ENCODE data around the gene LCMT1.

Gene LCMT1

GRCh38 chr16:25222959-25223358 lies 111.4 kb downstream of the LCMT1 start:
- H3K27ac ChIP-seq (ENCODE audit: insufficient read depth, low read depth, low read length, poor library complexity, severe bottlenecking): no peak overlapping the region
- WGBS, 2 experiments: 91% methylated on average over 8 of the region's 8 CpGs
- no peaks in the 10 kb centered on the region for H3K27me3 ChIP-seq (ENCODE audit: control insufficient read depth, insufficient read depth, low read length, poor library complexity, severe bottlenecking)
- H3K9me3 ChIP-seq (ENCODE audit: control insufficient read depth, low read length): no peaks in the 10 kb centered on the region
- no peak overlapping the region for H3K4me3 ChIP-seq (ENCODE audit: insufficient read depth, low read depth, low read length)
- no peaks in the 10 kb centered on the region for H3K36me3 ChIP-seq (ENCODE audit: control insufficient read depth, insufficient read depth, low read length)
- H3K4me1 ChIP-seq (ENCODE audit: control insufficient read depth, insufficient read depth, low read length): no peaks in the 10 kb centered on the region

GRCh38 chr16:25223964-25224363 lies 112.4 kb downstream of the LCMT1 start:
- Histone ChIP-seq H3K27me3 (ENCODE audit: control insufficient read depth, insufficient read depth, low read length, poor library complexity, severe bottlenecking) (no peaks in the 10 kb centered on the region), H3K4me1 (ENCODE audit: control insufficient read depth, insufficient read depth, low read length) (no peaks in the 10 kb centered on the region), H3K4me3 (ENCODE audit: insufficient read depth, low read depth, low read length) (no peak overlapping the region), H3K36me3 (ENCODE audit: control insufficient read depth, insufficient read depth, low read length) (no peaks in the 10 kb centered on the region), H3K9me3 (ENCODE audit: control insufficient read depth, low read length) (no peaks in the 10 kb centered on the region), H3K27ac (ENCODE audit: insufficient read depth, low read depth, low read length, poor library complexity, severe bottlenecking) (no peak overlapping the region)
- WGBS, 2 experiments: 89 to 91% methylated on average over 6 of the region's 6 CpGs

GRCh38 chr16:25224731-25225319 lies 113.3 kb downstream of the LCMT1 start:
- WGBS, 2 experiments: 93 to 95% methylated on average over 7 of the region's 7 CpGs

More at GRCh38 chr16:25224731-25225319, 113.3 kb downstream of the LCMT1 start:
- H3K27ac ChIP-seq (ENCODE audit: insufficient read depth, low read depth, low read length, poor library complexity, severe bottlenecking): no peak overlapping the region
- H3K4me1 ChIP-seq (ENCODE audit: control insufficient read depth, insufficient read depth, low read length): no peaks in the 10 kb centered on the region
- H3K4me3 ChIP-seq (ENCODE audit: insufficient read depth, low read depth, low read length): no peak overlapping the region
- no peaks in the 10 kb centered on the region for H3K27me3 ChIP-seq (ENCODE audit: control insufficient read depth, insufficient read depth, low read length, poor library complexity, severe bottlenecking)
- no peaks in the 10 kb centered on the region for H3K36me3 ChIP-seq (ENCODE audit: control insufficient read depth, insufficient read depth, low read length)
- H3K9me3 ChIP-seq (ENCODE audit: control insufficient read depth, low read length): no peaks in the 10 kb centered on the region
